ENCODE measurements around the gene POLRMT.
A peak's percentile ranks its signal among the peaks of the same experiment; 100 is the strongest.

The POLRMT gene

GRCh38 chr19:663682-664117 is 30.4 kb upstream of the POLRMT start:
- no peaks in the 10 kb centered on the region for H3K27me3 ChIP-seq (replicated peaks; ENCODE audit: control insufficient read depth, insufficient read depth, low read length)
- DNase-seq (ENCODE audit: extremely low read depth, insufficient read length) = no peak
- H3K36me3 ChIP-seq (ENCODE audit: control insufficient read depth, insufficient read depth, low read length) = peaks cover 3% of the 10 kb centered on the region
- peak overlapping the region; percentile 52 for H3K4me3 ChIP-seq (replicated peaks; ENCODE audit: low read depth, low read length)
- TF ChIP-seq CTCF (IDR thresholded peaks at IDR 0.05; ENCODE audit: insufficient read depth, low read length, poor library complexity, severe bottlenecking) = no peak

- H3K4me3 ChIP-seq (replicated peaks; ENCODE audit: low read depth, low read length) = peak within 1 kb of the TSS; percentile 97
- no peak for TF ChIP-seq CTCF (IDR thresholded peaks at IDR 0.05; ENCODE audit: insufficient read depth, low read length, poor library complexity, severe bottlenecking)
- DNase-seq (ENCODE audit: extremely low read depth, insufficient read length) = peak; percentile 96
- peaks cover 8% of the 10 kb centered on the region for H3K36me3 ChIP-seq (ENCODE audit: control insufficient read depth, insufficient read depth, low read length)
- H3K27me3 ChIP-seq (replicated peaks; ENCODE audit: control insufficient read depth, insufficient read depth, low read length) = no peaks in the 10 kb centered on the region
Measured at GRCh38 chr19:662962-663681, 29.8 kb upstream of the POLRMT start, which contains the start of gene RNF126. Gene RNF126, minus strand, starts transcription at chr19:663214. Its CDS starts 93 bp downstream, at chr19:663121.

- Histone ChIP-seq H3K27me3 (replicated peaks; ENCODE audit: control insufficient read depth, insufficient read depth, low read length) (no peaks in the 10 kb centered on the region), H3K4me3 (replicated peaks; ENCODE audit: low read depth, low read length) (peak overlapping the region; percentile 97), H3K36me3 (ENCODE audit: control insufficient read depth, insufficient read depth, low read length) (peaks cover 10% of the 10 kb centered on the region)
- DNase-seq (ENCODE audit: extremely low read depth, insufficient read length) = peak; percentile 61
- no peak for TF ChIP-seq CTCF (IDR thresholded peaks at IDR 0.05; ENCODE audit: insufficient read depth, low read length, poor library complexity, severe bottlenecking)
Measured at GRCh38 chr19:662207-662961, 29.0 kb upstream of the POLRMT start.

- no peak for DNase-seq (ENCODE audit: extremely low read depth, insufficient read length)
- peak overlapping the region; percentile 97 for H3K4me3 ChIP-seq (replicated peaks; ENCODE audit: low read depth, low read length)
- H3K27me3 ChIP-seq (replicated peaks; ENCODE audit: control insufficient read depth, insufficient read depth, low read length) = no peaks in the 10 kb centered on the region
- peaks cover 15% of the 10 kb centered on the region for H3K36me3 ChIP-seq (ENCODE audit: control insufficient read depth, insufficient read depth, low read length)
- TF ChIP-seq CTCF (IDR thresholded peaks at IDR 0.05; ENCODE audit: insufficient read depth, low read length, poor library complexity, severe bottlenecking) = no peak
Measured at GRCh38 chr19:661427-662196, 28.3 kb upstream of the POLRMT start.

- peaks cover 17% of the 10 kb centered on the region for H3K36me3 ChIP-seq (ENCODE audit: control insufficient read depth, insufficient read depth, low read length)
- no peak for DNase-seq (ENCODE audit: extremely low read depth, insufficient read length)
- TF ChIP-seq CTCF (IDR thresholded peaks at IDR 0.05; ENCODE audit: insufficient read depth, low read length, poor library complexity, severe bottlenecking) = no peak
- H3K27me3 ChIP-seq (replicated peaks; ENCODE audit: control insufficient read depth, insufficient read depth, low read length) = no peaks in the 10 kb centered on the region
- H3K4me3 ChIP-seq (replicated peaks; ENCODE audit: low read depth, low read length) = peak overlapping the region; percentile 97
Measured at GRCh38 chr19:660793-661426, 27.6 kb upstream of the POLRMT start.
